HG02610 (cell line): ENCODE measurements around the gene SLC33A1.
A peak's percentile ranks its signal among the peaks of the same experiment; 100 is the strongest.
"Not testable (repeated sequence)": the region's sequence is repeated elsewhere in the genome, so short reads cannot be mapped to it uniquely, and the experiment has no call there.

Source experiments
- ATAC-seq: cut with Tn5 transposase; IDR thresholded peaks from one replicate; pipeline ENCODE4 v1.9.1; 2021; ENCODE audit warnings: mild to moderate bottlenecking, moderate library complexity; ENCODE audit not compliant: unreplicated experiment

The SLC33A1 gene

GRCh38 chr3:155862290-155862982 lies 8.2 kb upstream of the SLC33A1 start:
- not testable (repeated sequence) for ATAC-seq

- ATAC-seq, result no peak
Measured at GRCh38 chr3:155861476-155862183, 7.4 kb upstream of the SLC33A1 start.

GRCh38 chr3:155860424-155860823 lies 6.2 kb upstream of the SLC33A1 start:
- ATAC-seq, result not testable (repeated sequence)

- no peak for ATAC-seq
Measured at GRCh38 chr3:155859859-155860258, 5.6 kb upstream of the SLC33A1 start.

- ATAC-seq, result peak; percentile 3
Measured at GRCh38 chr3:155853214-155854140, 750 bp downstream of the SLC33A1 start.

GRCh38 chr3:155852341-155852740 lies 1.9 kb downstream of the SLC33A1 start:
- ATAC-seq, result no peak

GRCh38 chr3:155849404-155849803 lies 4.8 kb downstream of the SLC33A1 start:
- ATAC-seq, result not testable (repeated sequence)

GRCh38 chr3:155847993-155848392 lies 6.2 kb downstream of the SLC33A1 start:
- no peak for ATAC-seq

GRCh38 chr3:155846119-155846518 lies 8.1 kb downstream of the SLC33A1 start:
- no peak for ATAC-seq

GRCh38 chr3:155843569-155843968 lies 10.7 kb downstream of the SLC33A1 start:
- ATAC-seq, result peak; percentile 74

GRCh38 chr3:155835341-155836071 lies 18.7 kb downstream of the SLC33A1 start:
- no peak for ATAC-seq

GRCh38 chr3:155828490-155829098 lies 25.6 kb downstream of the SLC33A1 start:
- ATAC-seq, result not testable (repeated sequence)

GRCh38 chr3:155815030-155815545 lies 39.1 kb downstream of the SLC33A1 start:
- no peak for ATAC-seq

- not testable (repeated sequence) for ATAC-seq
Measured at GRCh38 chr3:155813224-155813623, 41.0 kb downstream of the SLC33A1 start.

GRCh38 chr3:155809181-155809580 lies 45.0 kb downstream of the SLC33A1 start:
- no peak for ATAC-seq

GRCh38 chr3:155807823-155808222 lies 46.4 kb downstream of the SLC33A1 start:
- ATAC-seq, result no peak

GRCh38 chr3:155805802-155806618 lies 48.2 kb downstream of the SLC33A1 start, which contains the start of gene C3orf33:
TSS of gene C3orf33 (minus strand) at chr3:155806278. CDS start at chr3:155806252, 26 bp downstream.
- peak; percentile 98 for ATAC-seq

- ATAC-seq, result peak; percentile 12
Measured at GRCh38 chr3:155805204-155805801, 48.9 kb downstream of the SLC33A1 start.

- no peak for ATAC-seq
Measured at GRCh38 chr3:155804323-155804722, 49.9 kb downstream of the SLC33A1 start.
